MM.1S (cell line): Measurements from ENCODE around the gene NELFB.

Experiments
- CTCF ChIP-seq: fragments of 300-600 bp; sonication (generic); IDR thresholded peaks from 2 replicates; pipeline ENCODE4 v1.5.1; 2016; ENCODE audit warnings: antibody characterized with exemption, low read length, mixed read lengths
- EZH2 ChIP-seq: fragments of 300-600 bp; sonication (generic); optimal IDR thresholded peaks from 2 replicates; pipeline ENCODE3; 2017; ENCODE audit warnings: low read depth, mild to moderate bottlenecking, antibody characterized with exemption, low read length, mixed read lengths

DNA sequence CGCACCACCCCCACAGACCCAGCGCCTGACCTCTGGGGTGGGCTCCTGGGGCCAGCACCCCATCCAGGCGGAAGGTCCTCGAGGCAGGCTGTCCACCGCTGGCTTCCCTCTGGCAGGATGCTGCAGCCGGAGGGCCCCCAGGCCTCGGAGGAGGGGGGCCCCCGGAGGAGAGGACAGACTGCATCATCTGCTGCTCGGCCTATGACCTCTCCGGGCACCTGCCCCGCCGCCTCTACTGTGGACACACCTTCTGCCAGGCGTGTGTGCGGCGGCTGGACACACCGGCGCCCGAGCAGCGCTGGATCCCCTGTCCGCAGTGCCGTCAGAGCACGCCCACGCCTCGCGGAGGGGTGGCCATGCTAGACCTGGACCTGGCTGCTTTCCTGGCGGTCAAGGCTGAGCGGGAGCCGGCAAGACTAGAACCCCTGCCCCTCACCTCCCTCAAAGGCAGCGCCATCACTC lies 26.6 kb upstream of the NELFB start:
- no peak for TF ChIP-seq CTCF
- TF ChIP-seq EZH2 = no peak
